H9 (cell line): ENCODE data around the gene PTK6. TPM values are rescaled to one million over a fixed set of nuclear protein-coding genes. Genes with fewer than 3 reads are reported as not detected.

Experiments used
- DNase-seq: peaks from one replicate; pipeline ENCODE4 v3.0.0-alpha.2; 2017
- H2AFZ ChIP-seq: one replicate; pipeline ENCODE4 v1.6.1; 2013; ENCODE audit warnings: mild to moderate bottlenecking, low read length, control low read depth, moderate library complexity
- H2AK5ac ChIP-seq: 2 replicates; pipeline ENCODE4 v1.6.1; 2013; ENCODE audit warnings: low read length, control low read depth, mixed read lengths; ENCODE audit not compliant: insufficient read length
- H2BK120ac ChIP-seq: one replicate; pipeline ENCODE4 v1.6.1; 2013; ENCODE audit warnings: low read depth, mild to moderate bottlenecking, low read length, control low read depth, inconsistent platforms; ENCODE audit not compliant: poor library complexity, severe bottlenecking
- H2BK12ac ChIP-seq: 2 replicates; pipeline ENCODE4 v1.6.1; 2013; ENCODE audit warnings: low read length, control low read depth, mixed read lengths, low read depth; ENCODE audit not compliant: insufficient read length
- H2BK15ac ChIP-seq: 2 replicates; pipeline ENCODE4 v1.6.1; 2013; ENCODE audit warnings: low read depth, low read length, control low read depth
- H2BK20ac ChIP-seq: one replicate; pipeline ENCODE4 v1.6.1; 2013; ENCODE audit warnings: low read depth, mild to moderate bottlenecking, low read length, control low read depth, inconsistent platforms; ENCODE audit not compliant: poor library complexity, severe bottlenecking
- H2BK5ac ChIP-seq: 2 replicates; pipeline ENCODE4 v1.6.1; 2013; ENCODE audit warnings: low read length, control low read depth, mixed read lengths; ENCODE audit not compliant: insufficient read length
- H3K14ac ChIP-seq: 2 replicates; pipeline ENCODE4 v1.6.1; 2013; ENCODE audit warnings: low read length, control low read depth; ENCODE audit not compliant: insufficient read depth
- H3K18ac ChIP-seq: 2 replicates; pipeline ENCODE4 v1.6.1; 2013; ENCODE audit warnings: low read depth, mild to moderate bottlenecking, mixed read lengths, low read length, control low read depth; ENCODE audit not compliant: insufficient read length
- H3K23ac ChIP-seq: 2 replicates; pipeline ENCODE4 v1.6.1; 2013; ENCODE audit warnings: low read length, control low read depth, mixed read lengths, low read depth; ENCODE audit not compliant: insufficient read length
- H3K23me2 ChIP-seq: 2 replicates; pipeline ENCODE4 v1.6.1; 2013; ENCODE audit warnings: low read depth, mild to moderate bottlenecking, mixed read lengths, low read length, control low read depth; ENCODE audit not compliant: insufficient read length, poor library complexity, severe bottlenecking
- H3K27ac ChIP-seq: 2 replicates; pipeline ENCODE4 v1.5.1; 2013; ENCODE audit warnings: low read length, control low read depth, mixed read lengths, low read depth; ENCODE audit not compliant: insufficient read length
- H3K27me3 ChIP-seq: 2 replicates; pipeline ENCODE4 v1.6.1; 2013; ENCODE audit warnings: low read length, control low read depth, inconsistent platforms; ENCODE audit not compliant: insufficient read depth
- H3K4ac ChIP-seq: 2 replicates; pipeline ENCODE4 v1.6.1; 2013; ENCODE audit warnings: low read depth, mild to moderate bottlenecking, control low read depth, inconsistent platforms, low read length, moderate library complexity
- H3K4me1 ChIP-seq: 2 replicates; pipeline ENCODE4 v1.6.1; 2013; ENCODE audit warnings: low read length, control low read depth, inconsistent platforms; ENCODE audit not compliant: insufficient read depth
- H3K4me2 ChIP-seq: 2 replicates; pipeline ENCODE4 v1.6.1; 2013; ENCODE audit warnings: low read length, control low read depth, mixed read lengths; ENCODE audit not compliant: insufficient read length, insufficient read depth
- H3K56ac ChIP-seq: 2 replicates; pipeline ENCODE4 v1.6.1; 2013; ENCODE audit warnings: low read depth, mild to moderate bottlenecking, mixed read lengths, low read length, control low read depth; ENCODE audit not compliant: insufficient read length
- H3K79me1 ChIP-seq: 2 replicates; pipeline ENCODE4 v1.6.1; 2013; ENCODE audit warnings: low read depth, mild to moderate bottlenecking, moderate library complexity, low read length, control low read depth, inconsistent platforms; ENCODE audit not compliant: insufficient read depth, poor library complexity, severe bottlenecking
- H3K79me2 ChIP-seq: 2 replicates; pipeline ENCODE4 v1.6.1; 2013; ENCODE audit warnings: low read length, control low read depth, inconsistent platforms; ENCODE audit not compliant: insufficient read depth
- H3K9ac ChIP-seq: 2 replicates; pipeline ENCODE4 v1.6.1; 2013; ENCODE audit warnings: low read length, control low read depth, mixed read lengths; ENCODE audit not compliant: insufficient read length; ENCODE audit errors: extremely low read depth
- H3K9me3 ChIP-seq: one replicate; pipeline ENCODE4 v1.6.1; 2013; ENCODE audit warnings: low read depth, low read length, inconsistent platforms; ENCODE audit not compliant: control insufficient read depth
- H3T11ph ChIP-seq: one replicate; pipeline ENCODE4 v1.6.1; 2013; ENCODE audit warnings: mild to moderate bottlenecking, low read length, control low read depth, inconsistent platforms
- H4K20me1 ChIP-seq: one replicate; pipeline ENCODE4 v1.6.1; 2013; ENCODE audit not compliant: control insufficient read depth, insufficient read length, insufficient read depth
- H4K5ac ChIP-seq: 2 replicates; pipeline ENCODE4 v1.6.1; 2013; ENCODE audit warnings: low read depth, mild to moderate bottlenecking, mixed read lengths, low read length, control low read depth; ENCODE audit not compliant: insufficient read length
- H4K8ac ChIP-seq: replicated peaks from 2 replicates; pipeline ENCODE4 v1.6.1; 2013; ENCODE audit warnings: low read length, control low read depth, mixed read lengths, low read depth; ENCODE audit not compliant: insufficient read length
- H4K91ac ChIP-seq: 2 replicates; pipeline ENCODE4 v1.6.1; 2013; ENCODE audit warnings: low read depth, mild to moderate bottlenecking, moderate library complexity, mixed read lengths, low read length, control low read depth; ENCODE audit not compliant: insufficient read length
- H3K27ac Mint-ChIP-seq, 3 experiments: 2 replicates in 2 of 3; 3 replicates in 1 of 3; pipeline ENCODE4 v1.8.0; 2020 to 2021; ENCODE audit warnings: mixed read lengths in 3 of 3, mild to moderate bottlenecking in 1 of 3, moderate library complexity in 1 of 3
- H3K27me3 Mint-ChIP-seq: 2 replicates; pipeline ENCODE4 v1.8.0; 2021; ENCODE audit warnings: low read depth, mild to moderate bottlenecking, moderate library complexity, mixed read lengths
- H3K36me3 Mint-ChIP-seq, 3 experiments: 2 replicates in 2 of 3; 3 replicates in 1 of 3; pipeline ENCODE4 v1.8.0; 2020 to 2021; ENCODE audit warnings: low read depth in 3 of 3, mixed read lengths in 3 of 3; ENCODE audit not compliant: insufficient read depth in 1 of 3
- H3K4me1 Mint-ChIP-seq, 2 experiments: 2 replicates each; pipeline ENCODE4 v1.8.0; 2020; ENCODE audit warnings: mixed read lengths in 2 of 2
- H3K4me3 Mint-ChIP-seq, 2 experiments: 2 replicates in 1 of 2; 3 replicates in 1 of 2; pipeline ENCODE4 v1.8.0; 2020 to 2021; ENCODE audit warnings: mild to moderate bottlenecking in 2 of 2, mixed read lengths in 2 of 2, moderate library complexity in 1 of 2
- H3K9me3 Mint-ChIP-seq, 2 experiments: 2 replicates in 1 of 2; 3 replicates in 1 of 2; pipeline ENCODE4 v1.8.0; 2020; ENCODE audit warnings: mild to moderate bottlenecking in 2 of 2, mixed read lengths in 2 of 2, moderate library complexity in 1 of 2
- CTCF ChIP-seq: fragments of 200-600 bp; sonication (generic); conservative IDR thresholded peaks from 3 replicates; pipeline ENCODE4 v1.8.0; 2021; ENCODE audit warnings: antibody characterized with exemption, mild to moderate bottlenecking
- WGBS: extraction: QIAGEN DNeasy Blood & Tissue Kit; methylation state at CpG from one replicate; pipeline ENCODE4 v1.1.7; 2013; ENCODE audit warnings: missing lambda C conversion rate, low lambda C conversion rate, mixed read lengths; ENCODE audit not compliant: insufficient read length; ENCODE audit errors: extremely low coverage; 5-methylcytosine and 5-hydroxymethylcytosine counted together
- total RNA-seq: library from RNA; stranded (reverse); gene quantifications from 2 replicates; pipeline ENCODE4 v1.2.1, GENCODE V29; 2021

Gene PTK6
- total RNA-seq, 1 experiment from 2014 or later: 0.46 TPM

DNA sequence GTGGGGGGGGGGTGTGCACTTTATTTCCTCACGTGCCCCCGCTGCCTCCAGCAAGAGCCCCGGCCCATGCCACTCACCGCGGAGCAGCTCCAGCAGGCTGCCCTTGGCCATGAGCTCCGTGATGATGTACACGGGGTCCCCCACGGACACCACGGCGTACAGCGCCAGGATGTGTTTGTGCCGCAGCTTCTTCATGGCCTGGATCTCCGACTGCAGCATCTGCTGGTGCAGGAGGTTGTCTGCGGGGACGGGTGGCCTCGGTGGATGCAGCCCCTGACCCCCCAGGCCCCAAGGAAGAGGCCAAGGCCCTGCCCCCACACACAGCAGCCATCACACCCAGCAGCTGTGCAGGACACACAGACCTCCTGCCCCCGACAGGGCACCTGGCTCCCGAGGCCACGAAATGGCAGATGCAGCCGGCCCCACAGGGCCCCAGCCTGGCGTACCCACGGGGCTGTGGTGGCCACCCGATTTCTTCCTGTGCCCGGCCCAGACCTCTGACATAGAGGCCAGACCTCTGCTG, 4.7 kb downstream of the PTK6 start:
- H3K27me3 Mint-ChIP-seq: no peaks in the 10 kb centered on the region
- Histone ChIP-seq H3K23me2 (no peaks in the 10 kb centered on the region), H4K5ac (no peak overlapping the region), H2BK15ac (no peak overlapping the region), H3K79me2 (no peaks in the 10 kb centered on the region), H2AK5ac (no peak overlapping the region), H3K27ac (no peak overlapping the region), H2BK120ac (no peak overlapping the region), H3K27me3 (no peaks in the 10 kb centered on the region), H3K18ac (no peak overlapping the region), H3K23ac (no peak overlapping the region), H3K79me1 (no peaks in the 10 kb centered on the region), H3K9me3 (no peaks in the 10 kb centered on the region), H4K8ac (no peak overlapping the region), H2AFZ (no peak overlapping the region), H3T11ph (no peak overlapping the region), H4K91ac (no peak overlapping the region), H3K4me1 (no peaks in the 10 kb centered on the region), H3K4me2 (no peak overlapping the region), H2BK5ac (no peak overlapping the region), H2BK12ac (no peak overlapping the region), H3K56ac (no peak overlapping the region), H3K4ac (no peak overlapping the region), H3K9ac (no peak overlapping the region), H3K14ac (no peak overlapping the region), H4K20me1 (peaks cover 5% of the 10 kb centered on the region), H2BK20ac (no peak overlapping the region)
- TF ChIP-seq CTCF: no peak
- H3K4me1 Mint-ChIP-seq: peaks cover 3 to 8% of the 10 kb centered on the region in 2 experiments; a peak in 3 of 4 replicates
- no peaks in the 10 kb centered on the region for H3K36me3 Mint-ChIP-seq
- no peaks in the 10 kb centered on the region for H3K9me3 Mint-ChIP-seq
- no peak for DNase-seq
- H3K27ac Mint-ChIP-seq: no peak overlapping the region
- WGBS: no CpG with 5 or more reads among the region's 24 CpGs
- H3K4me3 Mint-ChIP-seq: no peak overlapping the region
